ENCODE results near the gene FAM181B.

GRCh38 chr11:82778776-82779175 lies 45.1 kb upstream of the FAM181B start:
- TF ChIP-seq CTCF (IDR thresholded peaks at IDR 0.05) (no peak), POLR2A (IDR thresholded peaks at IDR 0.05) (no peak)
